GM12878 (cell line): Measurements from ENCODE around the gene POLG. TPM values are rescaled to one million over a fixed set of nuclear protein-coding genes. Genes with fewer than 3 reads are reported as not detected.

Experiments
- HDGF ChIP-seq: fragments of 450-650 bp; IDR thresholded peaks from 2 replicates; pipeline ENCODE4 v1.6.1; 2016; ENCODE audit warnings: antibody characterized with exemption
- KAT2A ChIP-seq: conservative IDR thresholded peaks from 2 replicates; pipeline ENCODE4 v1.6.1; 2011; ENCODE audit warnings: low read depth, low read length; ENCODE audit not compliant: control insufficient read depth
- KDM1A ChIP-seq: fragments of 200-600 bp; sonication (generic); IDR thresholded peaks from 2 replicates; pipeline ENCODE4 v1.6.1; 2016; ENCODE audit warnings: borderline replicate concordance
- NR2C2 ChIP-seq: IDR thresholded peaks from 2 replicates; pipeline ENCODE4 v1.6.1; 2011; ENCODE audit warnings: borderline replicate concordance, low read depth; ENCODE audit not compliant: control insufficient read depth, insufficient read length
- RAD21 ChIP-seq: IDR thresholded peaks from 2 replicates; pipeline ENCODE4 v1.6.1; 2011; ENCODE audit warnings: mild to moderate bottlenecking, low read depth, low read length, moderate library complexity; ENCODE audit not compliant: insufficient read depth
- RB1 ChIP-seq: fragments of 450-650 bp; formaldehyde crosslinking; IDR thresholded peaks from 2 replicates; pipeline ENCODE4 v1.6.1; 2017; ENCODE audit warnings: mild to moderate bottlenecking, borderline replicate concordance
- RUNX3 ChIP-seq: IDR thresholded peaks from 2 replicates; pipeline ENCODE4 v1.6.1; 2012; ENCODE audit warnings: low read length, inconsistent platforms
- SMC3 ChIP-seq: IDR thresholded peaks from 2 replicates; pipeline ENCODE4 v1.6.1; 2011; ENCODE audit warnings: low read length, improper control_type of control experiment, borderline replicate concordance
- SRF ChIP-seq, 2 experiments: IDR thresholded peaks; 2 replicates each; pipeline ENCODE4 v1.6.1; 2011; ENCODE audit warnings: low read depth in 2 of 2, low read length in 2 of 2, mild to moderate bottlenecking in 1 of 2, moderate library complexity in 1 of 2
- TBL1XR1 ChIP-seq: IDR thresholded peaks from 2 replicates; pipeline ENCODE4 v1.6.1; 2012; ENCODE audit warnings: low read depth, low read length, improper control_type of control experiment
- TCF3 ChIP-seq: IDR thresholded peaks from 2 replicates; pipeline ENCODE4 v1.6.1; 2012; ENCODE audit warnings: low read depth, mild to moderate bottlenecking, low read length, borderline replicate concordance; ENCODE audit not compliant: insufficient read depth
- ZNF274 ChIP-seq: IDR thresholded peaks from one replicate; pipeline ENCODE4 v1.8.0; 2011; ENCODE audit not compliant: insufficient read length, insufficient read depth
- polyA plus RNA-seq, 11 experiments: library from polyadenylated mRNA; depleted of rRNA in 4 of 11; unstranded in 6 of 11; stranded (reverse) in 5 of 11; fragments of >200 nt; fragmentation: Nextera tagmentation in 4 of 11; fragmentation: Illumina TruSeq in 1 of 11; extraction: Ambion mirVana in 4 of 11; extraction: Trizol in 1 of 11; gene quantifications; 1 replicate in 1 of 11; 2 replicates in 10 of 11; pipeline versions ENCODE4 v1.2.1 to v1.2.3, GENCODE V29; 2011 to 2016; ENCODE audit warnings: inconsistent platforms in 2 of 11, missing spikeins in 2 of 11, low read depth in 1 of 11
- total RNA-seq, 4 experiments: library from RNA; depleted of rRNA in 3 of 4; stranded (reverse); fragments of >200 nt in 3 of 4; fragmentation: Illumina TruSeq in 1 of 4; extraction: Trizol in 1 of 4; gene quantifications; 2 replicates each; pipeline versions ENCODE4 v1.2.1 to v1.2.3, GENCODE V29; 2013 to 2021
- TF ChIP-seq, protein P1 (sequence below): fragments of 450-650 bp; IDR thresholded peaks from 2 replicates; pipeline ENCODE4 v1.6.1; 2017; ENCODE audit warnings: mild to moderate bottlenecking

The POLG gene
- total and polyA plus RNA-seq, 10 of the 15 experiments (the other 5 are each of a cell fraction or from before 2014, with no cell fraction given) = 14.8 to 71.1 (median 33.0) TPM

DNA sequence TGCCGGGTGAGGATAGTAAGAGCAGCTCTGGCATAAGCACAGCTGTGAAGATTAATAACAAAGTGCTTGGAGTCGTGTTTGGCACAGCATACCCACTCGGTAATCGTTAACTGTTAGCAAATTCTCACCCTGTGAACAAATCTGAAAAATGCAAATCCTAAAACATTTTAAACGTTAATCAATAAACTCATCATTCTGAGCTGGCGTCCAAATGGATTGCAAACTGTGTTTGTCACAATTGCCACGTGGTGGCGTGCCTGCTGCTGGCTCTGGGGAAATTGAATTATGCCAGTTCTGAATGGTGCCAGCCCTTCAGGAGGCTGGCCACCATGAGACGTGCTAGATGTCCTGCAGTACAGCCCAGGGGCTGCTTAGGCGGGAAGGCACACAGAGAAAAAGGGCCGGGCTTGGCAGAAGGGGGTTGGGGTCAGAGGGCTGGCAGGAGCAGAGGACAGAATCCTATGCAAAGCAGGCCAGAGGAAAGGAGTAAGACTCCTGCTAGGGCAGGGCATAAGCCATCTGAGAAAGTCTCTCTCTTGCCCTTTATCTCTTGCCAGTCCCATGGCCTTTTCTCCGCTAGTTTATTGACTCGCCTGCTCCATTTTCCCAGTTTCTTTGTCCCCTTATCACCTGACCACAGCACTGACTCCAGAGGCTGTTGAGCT lies 22.1 kb upstream of the POLG start (continued):
- TF ChIP-seq, protein P1, sequence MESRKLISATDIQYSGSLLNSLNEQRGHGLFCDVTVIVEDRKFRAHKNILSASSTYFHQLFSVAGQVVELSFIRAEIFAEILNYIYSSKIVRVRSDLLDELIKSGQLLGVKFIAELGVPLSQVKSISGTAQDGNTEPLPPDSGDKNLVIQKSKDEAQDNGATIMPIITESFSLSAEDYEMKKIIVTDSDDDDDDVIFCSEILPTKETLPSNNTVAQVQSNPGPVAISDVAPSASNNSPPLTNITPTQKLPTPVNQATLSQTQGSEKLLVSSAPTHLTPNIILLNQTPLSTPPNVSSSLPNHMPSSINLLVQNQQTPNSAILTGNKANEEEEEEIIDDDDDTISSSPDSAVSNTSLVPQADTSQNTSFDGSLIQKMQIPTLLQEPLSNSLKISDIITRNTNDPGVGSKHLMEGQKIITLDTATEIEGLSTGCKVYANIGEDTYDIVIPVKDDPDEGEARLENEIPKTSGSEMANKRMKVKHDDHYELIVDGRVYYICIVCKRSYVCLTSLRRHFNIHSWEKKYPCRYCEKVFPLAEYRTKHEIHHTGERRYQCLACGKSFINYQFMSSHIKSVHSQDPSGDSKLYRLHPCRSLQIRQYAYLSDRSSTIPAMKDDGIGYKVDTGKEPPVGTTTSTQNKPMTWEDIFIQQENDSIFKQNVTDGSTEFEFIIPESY = no peak
- TF ChIP-seq RB1 = no peak
- TF ChIP-seq RAD21 = peak; percentile 17; the same call in 1 of the 2 replicates
- TF ChIP-seq SMC3 = peak; percentile 20; the same call in 1 of the 2 replicates
- TF ChIP-seq TBL1XR1 = no peak
- no peak for TF ChIP-seq KAT2A
- no peak for TF ChIP-seq TCF3
- TF ChIP-seq RUNX3 = no peak
- TF ChIP-seq KDM1A = no peak
- TF ChIP-seq HDGF = no peak
- TF ChIP-seq SRF (IDR thresholded peaks at IDR 0.05; ENCODE audit: low read depth in 2 of 2, low read length in 2 of 2) = no peak
- TF ChIP-seq ZNF274 = no peak
- no peak for TF ChIP-seq NR2C2
